ENCODE data around the gene GRM1.

DNA sequence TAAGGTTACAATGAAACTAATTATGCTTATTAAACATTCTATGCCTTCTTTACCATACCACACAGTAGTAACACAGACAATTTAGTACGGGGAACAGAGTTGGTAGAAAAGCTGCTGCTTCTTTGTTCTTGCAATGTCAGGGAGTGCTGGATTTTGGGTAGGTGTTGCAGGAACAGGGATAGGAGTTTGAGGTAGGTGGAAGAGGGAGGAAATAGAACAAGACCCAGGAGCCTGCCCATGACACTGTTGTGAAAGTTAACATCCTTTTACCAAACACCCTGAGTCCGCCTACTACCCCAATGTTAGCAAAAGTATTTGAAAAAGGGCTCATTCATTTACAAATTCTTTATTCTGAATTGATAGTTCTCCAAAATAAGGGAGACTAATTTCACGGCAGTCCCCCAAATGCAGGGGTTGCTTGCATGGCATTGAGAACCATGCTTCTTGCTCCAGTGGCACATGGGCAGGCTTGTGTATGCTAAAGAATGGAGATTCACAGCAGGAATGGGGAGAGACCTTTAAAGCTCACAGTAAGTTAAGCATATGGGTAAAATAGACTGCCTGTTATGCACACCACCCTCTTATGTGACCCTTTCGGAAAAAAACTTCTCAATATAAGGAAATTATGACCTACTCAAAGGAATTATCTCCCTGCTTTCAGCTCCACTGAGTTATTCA, 181.7 kb downstream of the GRM1 start:
- TF ChIP-seq, protein P1, sequence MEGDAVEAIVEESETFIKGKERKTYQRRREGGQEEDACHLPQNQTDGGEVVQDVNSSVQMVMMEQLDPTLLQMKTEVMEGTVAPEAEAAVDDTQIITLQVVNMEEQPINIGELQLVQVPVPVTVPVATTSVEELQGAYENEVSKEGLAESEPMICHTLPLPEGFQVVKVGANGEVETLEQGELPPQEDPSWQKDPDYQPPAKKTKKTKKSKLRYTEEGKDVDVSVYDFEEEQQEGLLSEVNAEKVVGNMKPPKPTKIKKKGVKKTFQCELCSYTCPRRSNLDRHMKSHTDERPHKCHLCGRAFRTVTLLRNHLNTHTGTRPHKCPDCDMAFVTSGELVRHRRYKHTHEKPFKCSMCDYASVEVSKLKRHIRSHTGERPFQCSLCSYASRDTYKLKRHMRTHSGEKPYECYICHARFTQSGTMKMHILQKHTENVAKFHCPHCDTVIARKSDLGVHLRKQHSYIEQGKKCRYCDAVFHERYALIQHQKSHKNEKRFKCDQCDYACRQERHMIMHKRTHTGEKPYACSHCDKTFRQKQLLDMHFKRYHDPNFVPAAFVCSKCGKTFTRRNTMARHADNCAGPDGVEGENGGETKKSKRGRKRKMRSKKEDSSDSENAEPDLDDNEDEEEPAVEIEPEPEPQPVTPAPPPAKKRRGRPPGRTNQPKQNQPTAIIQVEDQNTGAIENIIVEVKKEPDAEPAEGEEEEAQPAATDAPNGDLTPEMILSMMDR (IDR thresholded peaks at IDR 0.05; ENCODE audit: low read length), result no peak
- TF ChIP-seq EZH2 (IDR thresholded peaks at IDR 0.05; ENCODE audit: borderline replicate concordance, low read length), result no peak
